GM23338 (cell line): ENCODE measurements around the gene COPZ1. TPM values are rescaled to one million over a fixed set of nuclear protein-coding genes. Genes with fewer than 3 reads are reported as not detected.
A peak's percentile ranks its signal among the peaks of the same experiment; 100 is the strongest.

Source experiments
- ATAC-seq: fragments of 200-7000 bp; cut with Tn5 transposase; 3 replicates; pipeline ENCODE4 v1.9.1; 2020
- DNase-seq: peaks from one replicate; pipeline ENCODE4 v3.0.0-alpha.2; 2015; ENCODE audit warnings: low spot score
- H2AFZ ChIP-seq: fragments of 200-600 bp; sonication (generic); 2 replicates; pipeline ENCODE4 v1.8.0; 2016; ENCODE audit warnings: antibody characterized with exemption, mild to moderate bottlenecking, moderate library complexity
- H3F3A ChIP-seq: fragments of 200-600 bp; sonication (generic); replicated peaks from 2 replicates; pipeline ENCODE4 v1.8.0; 2017; ENCODE audit warnings: antibody characterized with exemption, mixed run types, low read depth
- H3K27ac ChIP-seq: fragments of 200-600 bp; sonication (generic); 2 replicates; pipeline ENCODE4 v1.6.1; 2016; ENCODE audit warnings: low read depth
- H3K27me3 ChIP-seq: fragments of 200-600 bp; sonication (generic); 2 replicates; pipeline ENCODE4 v1.8.0; 2016; ENCODE audit warnings: mild to moderate bottlenecking, mixed run types, moderate library complexity; ENCODE audit not compliant: insufficient read depth
- H3K36me3 ChIP-seq: fragments of 200-600 bp; sonication (generic); 2 replicates; pipeline ENCODE4 v1.8.0; 2016; ENCODE audit warnings: mild to moderate bottlenecking; ENCODE audit not compliant: insufficient read depth
- H3K4me1 ChIP-seq: fragments of 200-600 bp; sonication (generic); 2 replicates; pipeline ENCODE4 v1.8.0; 2016; ENCODE audit warnings: mild to moderate bottlenecking, moderate library complexity; ENCODE audit not compliant: insufficient read depth
- H3K4me2 ChIP-seq: fragments of 200-600 bp; sonication (generic); 2 replicates; pipeline ENCODE4 v1.7.1; 2017; ENCODE audit warnings: mixed run types
- H3K4me3 ChIP-seq: fragments of 200-600 bp; sonication (generic); 2 replicates; pipeline ENCODE4 v1.6.1; 2016; ENCODE audit warnings: mixed run types
- H3K79me2 ChIP-seq: fragments of 200-600 bp; sonication (generic); replicated peaks from 2 replicates; pipeline ENCODE4 v1.8.0; 2017; ENCODE audit warnings: mild to moderate bottlenecking; ENCODE audit not compliant: insufficient read depth
- H3K9me2 ChIP-seq: fragments of 200-600 bp; sonication (generic); 2 replicates; pipeline ENCODE4 v1.8.0; 2017; ENCODE audit not compliant: insufficient read depth
- H4K20me1 ChIP-seq: fragments of 200-600 bp; sonication (generic); replicated peaks from 2 replicates; pipeline ENCODE4 v1.8.0; 2017; ENCODE audit warnings: mild to moderate bottlenecking; ENCODE audit not compliant: insufficient read depth
- H3K27ac Mint-ChIP-seq: 2 replicates; pipeline ENCODE4 v1.8.0; 2020; ENCODE audit warnings: inconsistent platforms, mild to moderate bottlenecking, moderate library complexity, mixed read lengths
- H3K27me3 Mint-ChIP-seq: 3 replicates; pipeline ENCODE4 v1.8.0; 2022; ENCODE audit warnings: low read depth, mild to moderate bottlenecking, moderate library complexity, mixed read lengths, inconsistent platforms; ENCODE audit not compliant: insufficient read depth, poor library complexity
- H3K36me3 Mint-ChIP-seq: 3 replicates; pipeline ENCODE4 v1.8.0; 2021; ENCODE audit warnings: low read depth, mild to moderate bottlenecking, inconsistent platforms, moderate library complexity, mixed read lengths
- H3K4me1 Mint-ChIP-seq: 3 replicates; pipeline ENCODE4 v1.8.0; 2020; ENCODE audit warnings: mild to moderate bottlenecking, inconsistent platforms, mixed read lengths
- H3K4me3 Mint-ChIP-seq: 3 replicates; pipeline ENCODE4 v1.8.0; 2021; ENCODE audit warnings: moderate library complexity, mild to moderate bottlenecking, inconsistent platforms, mixed read lengths
- H3K9me3 Mint-ChIP-seq: 3 replicates; pipeline ENCODE4 v1.8.0; 2020; ENCODE audit warnings: moderate library complexity, mild to moderate bottlenecking, inconsistent platforms, mixed read lengths
- ETS1 ChIP-seq: IDR thresholded peaks from 2 replicates; pipeline ENCODE4 v1.6.1; 2016; ENCODE audit warnings: antibody characterized with exemption
- EZH2 ChIP-seq: fragments of 200-600 bp; sonication (generic); IDR thresholded peaks from one replicate; pipeline ENCODE4 v1.8.0; 2017; ENCODE audit warnings: antibody characterized with exemption, mild to moderate bottlenecking, low read depth; ENCODE audit not compliant: unreplicated experiment
- EZH2phosphoT487 ChIP-seq: fragments of 200-600 bp; sonication (generic); IDR thresholded peaks from one replicate; pipeline ENCODE4 v1.8.1; 2018; ENCODE audit warnings: antibody characterized with exemption; ENCODE audit not compliant: unreplicated experiment
- JUNB ChIP-seq: IDR thresholded peaks from one replicate; pipeline ENCODE4 v1.6.1; 2016; ENCODE audit warnings: antibody characterized with exemption; ENCODE audit not compliant: unreplicated experiment
- POLR2AphosphoS5 ChIP-seq: IDR thresholded peaks from 2 replicates; pipeline ENCODE4 v1.6.1; 2016; ENCODE audit warnings: antibody characterized with exemption, low read depth
- REST ChIP-seq: IDR thresholded peaks from one replicate; pipeline ENCODE4 v1.6.1; 2018; ENCODE audit warnings: antibody characterized with exemption; ENCODE audit not compliant: unreplicated experiment
- ZNF114 ChIP-seq: fragments of 250-450 bp; sonication (Bioruptor Pico); IDR thresholded peaks from 2 replicates; pipeline ENCODE4 v1.5.0; 2020; ENCODE audit warnings: mild to moderate bottlenecking, moderate library complexity
- ZNF462 ChIP-seq: fragments of 250-450 bp; sonication (Bioruptor Pico); IDR thresholded peaks from 2 replicates; pipeline ENCODE4 v1.5.0; 2020; ENCODE audit warnings: mild to moderate bottlenecking, moderate library complexity
- polyA plus RNA-seq: library from polyadenylated mRNA; unstranded; fragments of >200 nt; fragmentation: Nextera tagmentation; extraction: Ambion mirVana; gene quantifications from 2 replicates; pipeline ENCODE4 v1.2.1, GENCODE V29; 2016
- total RNA-seq: library from RNA; depleted of rRNA; stranded (reverse); fragments of >200 nt; shearing (Covaris generic); gene quantifications from 2 replicates; pipeline ENCODE4 v1.2.3, GENCODE V29; 2014

The COPZ1 gene
- total and polyA plus RNA-seq, 2 experiments from 2014 or later: 79.9 to 91.2 TPM

GRCh38 chr12:54376596-54376995 lies 51.7 kb downstream of the COPZ1 start (continued):
- TF ChIP-seq REST: no peak
- no peak for TF ChIP-seq POLR2AphosphoS5
- no peak for TF ChIP-seq JUNB
- TF ChIP-seq EZH2phosphoT487: no peak
- no peak for TF ChIP-seq EZH2
- no peak for TF ChIP-seq ZNF114 (CRISPR knock-in tag)
- no peak for TF ChIP-seq ETS1

GRCh38 chr12:54377007-54377406 lies 52.1 kb downstream of the COPZ1 start:
- Histone ChIP-seq H3K4me2 (no peak overlapping the region), H3K27ac (no peak overlapping the region), H3K27me3 (peaks cover 17% of the 10 kb centered on the region; the same call in 1 of the 2 replicates), H3K36me3 (no peaks in the 10 kb centered on the region), H3K79me2 (no peaks in the 10 kb centered on the region), H4K20me1 (no peaks in the 10 kb centered on the region; the same call in none of the 2 replicates), H3K9me2 (no peaks in the 10 kb centered on the region), H3K4me1 (peaks cover 11% of the 10 kb centered on the region), H3F3A (no peaks in the 10 kb centered on the region; the same call in 1 of the 2 replicates), H3K4me3 (no peak overlapping the region), H2AFZ (no peak overlapping the region)
- DNase-seq (no peak), ATAC-seq (no peak)
- Mint-ChIP-seq H3K27ac (no peak overlapping the region), H3K36me3 (peaks cover 25% of the 10 kb centered on the region), H3K27me3 (peaks cover 22% of the 10 kb centered on the region), H3K4me3 (peak overlapping the region; percentile 4; the same call in 1 of the 3 replicates), H3K4me1 (peaks cover 24% of the 10 kb centered on the region), H3K9me3 (no peaks in the 10 kb centered on the region)
- no peak for TF ChIP-seq REST
- TF ChIP-seq ETS1: no peak
- TF ChIP-seq JUNB: no peak
- TF ChIP-seq ZNF462 (CRISPR knock-in tag): no peak
- TF ChIP-seq EZH2: no peak
- TF ChIP-seq POLR2AphosphoS5: no peak
- no peak for TF ChIP-seq ZNF114 (CRISPR knock-in tag)
